HEK293 (cell line): Measurements from ENCODE around the gene CATSPERZ.

Experiments
- CTCF ChIA-PET: fragments of 350-600 bp; formaldehyde crosslinking; extraction: SDS; loops from one replicate; lab custom pipeline; 2021; ENCODE audit warnings: antibody characterized with exemption; lab: Yijun Ruan, JAX
- POLR2A ChIA-PET: fragments of 300-600 bp; formaldehyde crosslinking; extraction: SDS; loops from one replicate; lab custom pipeline; 2020; ENCODE audit warnings: antibody characterized with exemption, inconsistent platforms; lab: Yijun Ruan, JAX
- H3K27ac ChIP-seq: fragments of 200-500 bp; sonication (Bioruptor generic); 2 replicates; pipeline ENCODE4 v1.5.1; 2014; ENCODE audit warnings: low read depth, low read length, control low read depth, inconsistent platforms; ENCODE audit errors: extremely low read depth
- H3K36me3 ChIP-seq, 2 experiments: fragments of 200-500 bp in 1 of 2; sonication (Bioruptor generic) in 1 of 2; 1 replicate in 1 of 2; 2 replicates in 1 of 2; pipeline ENCODE4 v1.5.1; 2014 to 2017; ENCODE audit warnings: inconsistent platforms in 2 of 2, low read length in 2 of 2; ENCODE audit not compliant: control insufficient read depth in 2 of 2, insufficient read depth in 1 of 2
- H3K4me1 ChIP-seq: fragments of 200-500 bp; sonication (Bioruptor generic); 2 replicates; pipeline ENCODE4 v1.5.1; 2014; ENCODE audit warnings: mild to moderate bottlenecking, low read length, inconsistent platforms; ENCODE audit not compliant: control insufficient read depth, insufficient read depth
- H3K4me3 ChIP-seq: 2 replicates; pipeline ENCODE4 v1.5.1; 2011; ENCODE audit warnings: low read depth, mild to moderate bottlenecking, control low read depth, low read length, moderate library complexity
- H3K9me3 ChIP-seq: fragments of 200-500 bp; sonication (Bioruptor generic); 2 replicates; pipeline ENCODE4 v1.5.1; 2014; ENCODE audit warnings: low read depth, low read length, inconsistent platforms; ENCODE audit not compliant: control insufficient read depth, insufficient read depth
- YY1 ChIP-seq: fragments of 450-650 bp; formaldehyde crosslinking; IDR thresholded peaks from 2 replicates; pipeline ENCODE4 v1.5.1; 2018; ENCODE audit warnings: missing biosample characterization, missing genetic modification characterization
- ZNF2 ChIP-seq: fragments of 450-650 bp; formaldehyde crosslinking; IDR thresholded peaks from 2 replicates; pipeline ENCODE4 v1.5.1; 2016; ENCODE audit warnings: missing biosample characterization, missing genetic modification characterization
- ZNF223 ChIP-seq: fragments of 450-650 bp; formaldehyde crosslinking; IDR thresholded peaks from 2 replicates; pipeline ENCODE4 v1.5.1; 2016; ENCODE audit warnings: missing biosample characterization, missing genetic modification characterization
- ZNF335 ChIP-seq: fragments of 450-650 bp; formaldehyde crosslinking; conservative IDR thresholded peaks from 2 replicates; pipeline ENCODE4 v1.5.1; 2016; ENCODE audit warnings: missing biosample characterization, missing genetic modification characterization
- ZNF394 ChIP-seq: fragments of 450-650 bp; formaldehyde crosslinking; IDR thresholded peaks from 2 replicates; pipeline ENCODE4 v1.5.1; 2016; ENCODE audit warnings: missing biosample characterization, missing genetic modification characterization, mild to moderate bottlenecking, moderate library complexity, borderline replicate concordance
- ZNF416 ChIP-seq: fragments of 450-650 bp; formaldehyde crosslinking; IDR thresholded peaks from 2 replicates; pipeline ENCODE4 v1.5.1; 2016; ENCODE audit warnings: missing biosample characterization, missing genetic modification characterization
- ZNF48 ChIP-seq: fragments of 450-650 bp; formaldehyde crosslinking; IDR thresholded peaks from 2 replicates; pipeline ENCODE4 v1.5.1; 2016; ENCODE audit warnings: missing biosample characterization, missing genetic modification characterization
- ZNF747 ChIP-seq: fragments of 450-650 bp; formaldehyde crosslinking; IDR thresholded peaks from 2 replicates; pipeline ENCODE4 v1.5.1; 2016; ENCODE audit warnings: missing biosample characterization, missing genetic modification characterization
- ZNF837 ChIP-seq: fragments of 450-650 bp; formaldehyde crosslinking; IDR thresholded peaks from 2 replicates; pipeline ENCODE4 v1.5.1; 2016; ENCODE audit warnings: missing biosample characterization, missing genetic modification characterization
- TF ChIP-seq, protein P1 (sequence below): fragments of 450-650 bp; formaldehyde crosslinking; IDR thresholded peaks from 2 replicates; pipeline ENCODE4 v1.5.1; 2016; ENCODE audit warnings: missing biosample characterization, missing genetic modification characterization
- TF ChIP-seq, protein P2 (sequence below): fragments of 450-650 bp; formaldehyde crosslinking; IDR thresholded peaks from 2 replicates; pipeline ENCODE4 v1.5.1; 2016; ENCODE audit warnings: missing biosample characterization, missing genetic modification characterization
- TF ChIP-seq, protein P3 (sequence below): fragments of 450-650 bp; formaldehyde crosslinking; IDR thresholded peaks from 2 replicates; pipeline ENCODE4 v1.5.1; 2016; ENCODE audit warnings: missing biosample characterization, missing genetic modification characterization
- TF ChIP-seq, protein P4 (sequence below): fragments of 450-650 bp; formaldehyde crosslinking; IDR thresholded peaks from 2 replicates; pipeline ENCODE4 v1.5.1; 2016; ENCODE audit warnings: missing biosample characterization, missing genetic modification characterization

Gene CATSPERZ

DNA sequence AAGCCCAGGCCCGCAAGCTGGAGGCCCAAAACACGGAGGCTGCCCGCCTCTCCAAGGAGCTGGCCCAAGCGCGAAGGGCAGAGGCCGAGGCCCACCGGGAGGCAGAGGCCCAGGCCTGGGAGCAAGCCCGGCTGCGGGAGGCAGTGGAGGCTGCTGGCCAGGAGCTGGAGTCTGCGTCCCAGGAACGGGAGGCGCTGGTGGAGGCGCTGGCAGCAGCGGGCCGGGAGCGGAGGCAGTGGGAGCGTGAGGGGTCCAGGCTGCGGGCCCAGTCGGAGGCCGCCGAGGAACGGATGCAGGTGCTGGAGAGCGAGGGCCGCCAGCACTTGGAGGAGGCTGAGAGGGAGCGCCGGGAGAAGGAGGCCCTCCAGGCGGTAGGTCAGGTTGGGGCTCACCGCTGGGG lies 44.6 kb downstream of the CATSPERZ start:
- POLR2A ChIA-PET = interaction anchor here (1.7 kb wide), 1 partner anchor 27 kb away, joined by 4 read pairs; the partner anchor contains the start of genes PRDX5 and TRMT112
- Histone ChIP-seq H3K9me3 (no peaks in the 10 kb centered on the region), H3K36me3 (no peaks in the 10 kb centered on the region), H3K27ac (no peak overlapping the region), H3K4me3 (no peak overlapping the region), H3K4me1 (no peaks in the 10 kb centered on the region)
- TF ChIP-seq ZNF223 (tag by site-specific recombination) = no peak
- no peak for TF ChIP-seq YY1 (tag by site-specific recombination)
- TF ChIP-seq, protein P1, sequence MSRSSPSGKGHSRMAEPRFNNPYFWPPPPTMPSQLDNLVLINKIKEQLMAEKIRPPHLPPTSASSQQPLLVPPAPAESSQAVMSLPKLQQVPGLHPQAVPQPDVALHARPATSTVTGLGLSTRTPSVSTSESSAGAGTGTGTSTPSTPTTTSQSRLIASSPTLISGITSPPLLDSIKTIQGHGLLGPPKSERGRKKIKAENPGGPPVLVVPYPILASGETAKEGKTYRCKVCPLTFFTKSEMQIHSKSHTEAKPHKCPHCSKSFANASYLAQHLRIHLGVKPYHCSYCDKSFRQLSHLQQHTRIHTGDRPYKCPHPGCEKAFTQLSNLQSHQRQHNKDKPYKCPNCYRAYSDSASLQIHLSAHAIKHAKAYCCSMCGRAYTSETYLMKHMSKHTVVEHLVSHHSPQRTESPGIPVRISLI (tag by site-specific recombination) = no peak
- TF ChIP-seq ZNF747 = no peak
- TF ChIP-seq ZNF394 (tag by site-specific recombination) = no peak
- CTCF ChIA-PET = interaction anchor here (0.6 to 7.9 kb wide), 8 partner anchors 9 to 307 kb away, joined by 3 to 86 read pairs (median 4); partner anchors contain the start of genes PRDX5 and TRMT112

DNA sequence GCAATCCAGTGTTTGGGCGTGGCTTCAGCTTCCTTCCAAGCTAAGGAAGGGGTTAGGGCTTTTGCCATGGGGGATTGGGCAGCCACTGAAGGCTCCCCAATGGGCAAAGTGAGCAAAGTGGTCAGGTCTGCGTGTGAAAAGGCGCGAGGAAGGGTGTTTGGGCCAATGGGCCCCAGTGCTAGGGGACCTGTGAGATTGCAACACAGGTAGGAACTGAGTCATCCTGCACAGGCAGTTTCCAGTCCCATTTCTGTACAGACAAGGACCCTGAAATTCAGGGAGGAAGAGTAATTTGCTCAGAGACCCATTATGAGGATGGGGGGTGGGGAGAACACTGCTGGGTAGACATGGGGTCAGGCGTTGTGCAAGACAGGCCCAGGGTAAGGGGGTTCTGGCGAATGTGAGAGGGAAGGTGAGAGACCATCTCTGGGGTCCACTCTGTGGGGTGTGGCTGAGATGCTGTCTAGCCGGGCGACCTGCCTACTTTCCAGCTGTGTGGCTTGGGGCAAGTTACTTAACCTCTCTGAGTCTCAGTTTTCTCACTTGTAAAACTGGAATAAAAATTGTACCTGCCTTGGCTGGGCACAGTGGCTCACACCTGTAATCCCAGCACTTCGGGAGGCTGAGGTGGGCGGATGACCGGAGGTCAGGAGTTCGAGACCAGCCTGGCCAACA lies 47.2 kb downstream of the CATSPERZ start:
- CTCF ChIA-PET = interaction anchor here (0.8 to 7.9 kb wide), 5 partner anchors 8 to 46 kb away, joined by 3 to 86 read pairs (median 5); partner anchors contain the start of genes PRDX5 and TRMT112
- TF ChIP-seq ZNF335 (tag by site-specific recombination) = 0 out of 2 replicates have a peak, but pooled peaks have one; percentile 17
- TF ChIP-seq ZNF2 (tag by site-specific recombination) = no peak
- TF ChIP-seq ZNF48 (tag by site-specific recombination) = no peak
- TF ChIP-seq, protein P2, sequence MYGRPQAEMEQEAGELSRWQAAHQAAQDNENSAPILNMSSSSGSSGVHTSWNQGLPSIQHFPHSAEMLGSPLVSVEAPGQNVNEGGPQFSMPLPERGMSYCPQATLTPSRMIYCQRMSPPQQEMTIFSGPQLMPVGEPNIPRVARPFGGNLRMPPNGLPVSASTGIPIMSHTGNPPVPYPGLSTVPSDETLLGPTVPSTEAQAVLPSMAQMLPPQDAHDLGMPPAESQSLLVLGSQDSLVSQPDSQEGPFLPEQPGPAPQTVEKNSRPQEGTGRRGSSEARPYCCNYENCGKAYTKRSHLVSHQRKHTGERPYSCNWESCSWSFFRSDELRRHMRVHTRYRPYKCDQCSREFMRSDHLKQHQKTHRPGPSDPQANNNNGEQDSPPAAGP = no peak
- TF ChIP-seq, all 188 proteins: peak for 1
- Histone ChIP-seq H3K36me3 (no peaks in the 10 kb centered on the region), H3K9me3 (no peaks in the 10 kb centered on the region), H3K27ac (no peak overlapping the region), H3K4me1 (no peaks in the 10 kb centered on the region), H3K4me3 (no peak overlapping the region)
- POLR2A ChIA-PET = interaction anchor here (0.6 to 2.7 kb wide), 2 partner anchors 30 to 177 kb away, joined by 4 to 10 read pairs; partner anchors contain the start of genes PRDX5 and TRMT112

DNA sequence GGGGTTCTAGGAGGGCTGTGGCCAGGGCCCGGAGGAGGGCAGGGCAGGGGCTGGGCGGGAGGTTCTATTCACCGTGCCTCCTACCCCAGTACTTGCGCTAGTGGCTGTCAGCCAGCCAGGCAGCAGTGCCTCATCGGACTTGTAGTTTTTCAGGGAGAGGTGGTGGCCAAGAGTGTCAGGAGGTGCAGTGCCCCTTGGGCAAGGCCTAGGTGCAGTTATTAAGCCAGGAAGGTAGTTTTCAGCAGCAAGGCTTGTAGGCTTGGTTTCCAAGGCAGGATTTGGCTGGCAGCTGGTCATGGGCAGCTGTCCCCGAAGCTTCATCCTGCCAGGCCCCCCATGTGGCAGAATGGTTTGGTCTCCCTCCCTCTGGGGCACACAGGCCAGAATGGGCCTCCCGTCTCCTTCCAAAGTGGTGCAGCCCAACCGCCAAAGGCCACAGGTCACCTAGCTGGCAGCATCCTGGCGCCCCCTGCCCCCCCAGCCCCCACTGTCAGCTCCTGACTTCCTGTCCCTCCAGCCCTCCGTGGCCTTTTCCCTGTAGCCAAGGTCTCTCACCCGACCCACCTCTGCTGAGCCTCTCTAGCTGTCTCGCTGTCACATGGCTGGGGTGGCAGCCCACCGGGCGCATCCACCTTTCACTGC lies 48.3 kb downstream of the CATSPERZ start:
- H3K4me3 ChIP-seq = no peak overlapping the region
- no peaks in the 10 kb centered on the region for H3K9me3 ChIP-seq
- TF ChIP-seq ZNF837 (no peak), ZNF416 (tag by site-specific recombination) (no peak)
- TF ChIP-seq, protein P3, sequence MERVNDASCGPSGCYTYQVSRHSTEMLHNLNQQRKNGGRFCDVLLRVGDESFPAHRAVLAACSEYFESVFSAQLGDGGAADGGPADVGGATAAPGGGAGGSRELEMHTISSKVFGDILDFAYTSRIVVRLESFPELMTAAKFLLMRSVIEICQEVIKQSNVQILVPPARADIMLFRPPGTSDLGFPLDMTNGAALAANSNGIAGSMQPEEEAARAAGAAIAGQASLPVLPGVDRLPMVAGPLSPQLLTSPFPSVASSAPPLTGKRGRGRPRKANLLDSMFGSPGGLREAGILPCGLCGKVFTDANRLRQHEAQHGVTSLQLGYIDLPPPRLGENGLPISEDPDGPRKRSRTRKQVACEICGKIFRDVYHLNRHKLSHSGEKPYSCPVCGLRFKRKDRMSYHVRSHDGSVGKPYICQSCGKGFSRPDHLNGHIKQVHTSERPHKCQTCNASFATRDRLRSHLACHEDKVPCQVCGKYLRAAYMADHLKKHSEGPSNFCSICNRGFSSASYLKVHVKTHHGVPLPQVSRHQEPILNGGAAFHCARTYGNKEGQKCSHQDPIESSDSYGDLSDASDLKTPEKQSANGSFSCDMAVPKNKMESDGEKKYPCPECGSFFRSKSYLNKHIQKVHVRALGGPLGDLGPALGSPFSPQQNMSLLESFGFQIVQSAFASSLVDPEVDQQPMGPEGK (tag by site-specific recombination) = 0 out of 2 replicates have a peak, but pooled peaks have one; percentile 22
- TF ChIP-seq, protein P4, sequence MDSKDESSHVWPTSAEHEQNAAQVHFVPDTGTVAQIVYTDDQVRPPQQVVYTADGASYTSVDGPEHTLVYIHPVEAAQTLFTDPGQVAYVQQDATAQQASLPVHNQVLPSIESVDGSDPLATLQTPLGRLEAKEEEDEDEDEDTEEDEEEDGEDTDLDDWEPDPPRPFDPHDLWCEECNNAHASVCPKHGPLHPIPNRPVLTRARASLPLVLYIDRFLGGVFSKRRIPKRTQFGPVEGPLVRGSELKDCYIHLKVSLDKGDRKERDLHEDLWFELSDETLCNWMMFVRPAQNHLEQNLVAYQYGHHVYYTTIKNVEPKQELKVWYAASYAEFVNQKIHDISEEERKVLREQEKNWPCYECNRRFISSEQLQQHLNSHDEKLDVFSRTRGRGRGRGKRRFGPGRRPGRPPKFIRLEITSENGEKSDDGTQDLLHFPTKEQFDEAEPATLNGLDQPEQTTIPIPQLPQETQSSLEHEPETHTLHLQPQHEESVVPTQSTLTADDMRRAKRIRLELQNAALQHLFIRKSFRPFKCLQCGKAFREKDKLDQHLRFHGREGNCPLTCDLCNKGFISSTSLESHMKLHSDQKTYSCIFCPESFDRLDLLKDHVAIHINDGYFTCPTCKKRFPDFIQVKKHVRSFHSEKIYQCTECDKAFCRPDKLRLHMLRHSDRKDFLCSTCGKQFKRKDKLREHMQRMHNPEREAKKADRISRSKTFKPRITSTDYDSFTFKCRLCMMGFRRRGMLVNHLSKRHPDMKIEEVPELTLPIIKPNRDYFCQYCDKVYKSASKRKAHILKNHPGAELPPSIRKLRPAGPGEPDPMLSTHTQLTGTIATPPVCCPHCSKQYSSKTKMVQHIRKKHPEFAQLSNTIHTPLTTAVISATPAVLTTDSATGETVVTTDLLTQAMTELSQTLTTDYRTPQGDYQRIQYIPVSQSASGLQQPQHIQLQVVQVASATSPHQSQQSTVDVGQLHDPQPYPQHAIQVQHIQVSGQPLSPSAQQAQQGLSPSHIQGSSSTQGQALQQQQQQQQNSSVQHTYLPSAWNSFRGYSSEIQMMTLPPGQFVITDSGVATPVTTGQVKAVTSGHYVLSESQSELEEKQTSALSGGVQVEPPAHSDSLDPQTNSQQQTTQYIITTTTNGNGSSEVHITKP (tag by site-specific recombination) = peak; percentile 98
- no peak overlapping the region for H3K27ac ChIP-seq
- CTCF ChIA-PET = interaction anchor here (0.6 to 2.2 kb wide), 3 partner anchors 8 to 217 kb away, joined by 3 to 5 read pairs (median 3); partner anchors contain the start of genes PRDX5 and TRMT112
- no peaks in the 10 kb centered on the region for H3K36me3 ChIP-seq
- POLR2A ChIA-PET = interaction anchor here (0.5 to 2.7 kb wide), 3 partner anchors 31 to 478 kb away, joined by 3 to 10 read pairs (median 4); partner anchors contain the start of genes PRDX5 and TRMT112
- no peaks in the 10 kb centered on the region for H3K4me1 ChIP-seq
